Endothelial cell of umbilical vein (primary cell): Measurements from ENCODE around the gene EXD2. TPM values are rescaled to one million over a fixed set of nuclear protein-coding genes. Genes with fewer than 3 reads are reported as not detected.

Experiments
- BruUV-seq: library from RNA; stranded (reverse); fragments of 400-500 nt; replicated peaks from 2 replicates; lab custom pipeline; 2021; lab: Mats Ljungman, UMichigan
- CTCF ChIA-PET: fragments of 300-600, 350-600 bp; sonication (Branson Sonifier 250); formaldehyde crosslinking; loops from one replicate; lab custom pipeline; 2021; ENCODE audit warnings: antibody characterized with exemption, inconsistent platforms; lab: Charles Lee
- POLR2A ChIA-PET: fragments of 300-600, 350-600 bp; sonication (Branson Sonifier 250); formaldehyde crosslinking; loops from one replicate; lab custom pipeline; 2021; ENCODE audit warnings: antibody characterized with exemption, inconsistent platforms; lab: Charles Lee
- DNase-seq: peaks from one replicate; pipeline ENCODE4 v3.0.0-alpha.2; 2011; ENCODE audit warnings: low read depth, low spot score
- FAIRE-seq: peaks from 2 replicates; lab custom pipeline; 2011; peaks lifted over from hg19 to GRCh38; lab: Jason Lieb, UNC
- H2AFZ ChIP-seq: 2 replicates; pipeline ENCODE4 v1.6.0; 2012; ENCODE audit warnings: low read depth, low read length, control low read depth, inconsistent platforms
- H3K27ac ChIP-seq: 2 replicates; pipeline ENCODE4 v1.5.1; 2011; ENCODE audit warnings: low read depth, mild to moderate bottlenecking, control low read depth, low read length, moderate library complexity; ENCODE audit not compliant: insufficient read depth
- H3K27me3 ChIP-seq, 2 experiments: 2 replicates each; pipeline versions ENCODE4 v1.6.0 to v1.6.1; 2011; ENCODE audit warnings: low read length in 2 of 2, mixed read lengths in 1 of 2; ENCODE audit not compliant: control insufficient read depth in 2 of 2, insufficient read depth in 2 of 2
- H3K36me3 ChIP-seq, 2 experiments: 2 replicates in 1 of 2; 3 replicates in 1 of 2; pipeline ENCODE4 v1.5.1; 2011; ENCODE audit warnings: low read length in 2 of 2, mild to moderate bottlenecking in 1 of 2, moderate library complexity in 1 of 2; ENCODE audit not compliant: control insufficient read depth in 2 of 2, insufficient read depth in 2 of 2; ENCODE audit errors: extremely low read depth in 1 of 2
- H3K4me1 ChIP-seq: 3 replicates; pipeline ENCODE4 v1.5.1; 2011; ENCODE audit warnings: mild to moderate bottlenecking, low read length; ENCODE audit not compliant: control insufficient read depth, insufficient read depth; ENCODE audit errors: extremely low read depth
- H3K4me2 ChIP-seq: 2 replicates; pipeline ENCODE4 v1.6.1; 2011; ENCODE audit warnings: low read length, control low read depth, mixed read lengths; ENCODE audit not compliant: insufficient read depth
- H3K4me3 ChIP-seq, 3 experiments: fragments of 200-600 bp in 1 of 3; sonication (generic), shearing (Covaris generic) in 1 of 3; replicated peaks in 1 of 3; 2 replicates each; pipeline ENCODE4 v1.5.1; 2011 to 2016; ENCODE audit warnings: control low read depth in 3 of 3, low read length in 3 of 3, mild to moderate bottlenecking in 2 of 3, inconsistent platforms in 1 of 3, low read depth in 1 of 3, moderate library complexity in 1 of 3; ENCODE audit not compliant: insufficient read depth in 1 of 3
- H3K79me2 ChIP-seq: 2 replicates; pipeline ENCODE4 v1.6.0; 2012; ENCODE audit warnings: low read length, inconsistent platforms; ENCODE audit not compliant: control insufficient read depth, insufficient read depth
- H3K9ac ChIP-seq: replicated peaks from 2 replicates; pipeline ENCODE3; 2011; ENCODE audit warnings: low read length, control low read depth; ENCODE audit not compliant: insufficient read depth; ENCODE audit errors: extremely low read depth
- H3K9me1 ChIP-seq: replicated peaks from 3 replicates; pipeline ENCODE4 v1.6.0; 2011; ENCODE audit warnings: mild to moderate bottlenecking, low read length; ENCODE audit not compliant: control insufficient read depth, insufficient read depth; ENCODE audit errors: extremely low read depth
- H3K9me3 ChIP-seq: replicated peaks from 2 replicates; pipeline ENCODE4 v1.5.1; 2012; ENCODE audit warnings: low read length, inconsistent platforms; ENCODE audit not compliant: control insufficient read depth, insufficient read depth
- H4K20me1 ChIP-seq: replicated peaks from 2 replicates; pipeline ENCODE3; 2011; ENCODE audit warnings: mild to moderate bottlenecking, low read length; ENCODE audit not compliant: control insufficient read depth, insufficient read depth; ENCODE audit errors: extremely low read depth
- EZH2 ChIP-seq: IDR thresholded peaks from 2 replicates; pipeline ENCODE4 v1.6.1; 2012; ENCODE audit warnings: borderline replicate concordance, low read depth, mild to moderate bottlenecking, moderate library complexity, low read length, inconsistent platforms; ENCODE audit not compliant: severe bottlenecking
- FOS ChIP-seq: IDR thresholded peaks from 2 replicates; pipeline ENCODE4 v1.6.1; 2011; ENCODE audit warnings: mild to moderate bottlenecking, low read length, moderate library complexity, borderline replicate concordance; ENCODE audit not compliant: insufficient read depth
- GATA2 ChIP-seq: IDR thresholded peaks from 2 replicates; pipeline ENCODE4 v1.7.0; 2011; ENCODE audit warnings: low read depth, mild to moderate bottlenecking, moderate library complexity, mixed read lengths, low read length; ENCODE audit not compliant: insufficient read length, insufficient read depth
- JUN ChIP-seq: IDR thresholded peaks from 2 replicates; pipeline ENCODE4 v1.6.1; 2011; ENCODE audit warnings: borderline replicate concordance, low read depth; ENCODE audit not compliant: insufficient read length, insufficient read depth
- MYC ChIP-seq: IDR thresholded peaks from one replicate; pipeline ENCODE4 v1.6.1; 2011; ENCODE audit warnings: mild to moderate bottlenecking, low read depth, low read length
- POLR2A ChIP-seq: IDR thresholded peaks from 2 replicates; pipeline ENCODE4 v1.6.1; 2012; ENCODE audit warnings: low read depth, mild to moderate bottlenecking, control low read depth, low read length
- POLR2AphosphoS5 ChIP-seq: IDR thresholded peaks from 2 replicates; pipeline ENCODE4 v1.6.1; 2012; ENCODE audit warnings: low read depth, mild to moderate bottlenecking, control low read depth, low read length, moderate library complexity; ENCODE audit not compliant: insufficient read depth
- dilution Hi-C: fragments of 300-500 bp; cut with MboI; formaldehyde crosslinking; loops from one replicate; pipeline ENCODE4 v1.15.0; 2019; ENCODE audit warnings: low sequenced_read_pairs; ENCODE audit not compliant: extremely low pct_ligation_motif_present
- intact Hi-C: fragments of 100-400 bp; cut with micrococcal nuclease; formaldehyde crosslinking; loops from one replicate; pipeline ENCODE4 v1.10.0; 2022
- polyA plus RNA-seq, 4 experiments: library from polyadenylated mRNA; depleted of rRNA in 3 of 4; stranded (reverse) in 3 of 4; unstranded in 1 of 4; fragments of >200 nt; gene quantifications; 2 replicates each; pipeline versions ENCODE4 v1.2.1 to v1.2.3, GENCODE V29; 2011 to 2012; ENCODE audit warnings: missing spikeins in 1 of 4
- total RNA-seq: library from RNA; stranded (reverse); gene quantifications from 2 replicates; pipeline ENCODE4 v1.2.3, GENCODE V29; 2021
- TF ChIP-seq, protein P1 (sequence below): IDR thresholded peaks from 2 replicates; pipeline ENCODE4 v1.6.1; 2011; ENCODE audit not compliant: insufficient read depth, insufficient read length
- TF ChIP-seq, protein P2 (sequence below), 2 donors: IDR thresholded peaks; 1 replicate in 1 of 2; 2 replicates in 1 of 2; pipeline ENCODE4 v1.5.1; 2011; ENCODE audit warnings: low read length in 2 of 2, mild to moderate bottlenecking in 2 of 2, moderate library complexity in 2 of 2, control low read depth in 1 of 2, inconsistent platforms in 1 of 2, low read depth in 1 of 2; ENCODE audit not compliant: insufficient read depth in 1 of 2; ENCODE audit errors: extremely low read depth in 1 of 2

EXD2 gene
- total and polyA plus RNA-seq, 2 donors (not counting 3 experiments of a cell fraction or from before 2014, with no cell fraction given) = 11.6 to 22.6 TPM

- no peaks in the 10 kb centered on the region for H4K20me1 ChIP-seq
- H3K27ac ChIP-seq = no peak overlapping the region
- no peak overlapping the region for H3K9ac ChIP-seq
- TF ChIP-seq POLR2A (no peak), FOS (no peak), GATA2 (no peak), MYC (no peak), JUN (no peak), POLR2AphosphoS5 (no peak), EZH2 (no peak)
- TF ChIP-seq, protein P1, sequence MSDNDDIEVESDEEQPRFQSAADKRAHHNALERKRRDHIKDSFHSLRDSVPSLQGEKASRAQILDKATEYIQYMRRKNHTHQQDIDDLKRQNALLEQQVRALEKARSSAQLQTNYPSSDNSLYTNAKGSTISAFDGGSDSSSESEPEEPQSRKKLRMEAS = no peak
- TF ChIP-seq, protein P2, sequence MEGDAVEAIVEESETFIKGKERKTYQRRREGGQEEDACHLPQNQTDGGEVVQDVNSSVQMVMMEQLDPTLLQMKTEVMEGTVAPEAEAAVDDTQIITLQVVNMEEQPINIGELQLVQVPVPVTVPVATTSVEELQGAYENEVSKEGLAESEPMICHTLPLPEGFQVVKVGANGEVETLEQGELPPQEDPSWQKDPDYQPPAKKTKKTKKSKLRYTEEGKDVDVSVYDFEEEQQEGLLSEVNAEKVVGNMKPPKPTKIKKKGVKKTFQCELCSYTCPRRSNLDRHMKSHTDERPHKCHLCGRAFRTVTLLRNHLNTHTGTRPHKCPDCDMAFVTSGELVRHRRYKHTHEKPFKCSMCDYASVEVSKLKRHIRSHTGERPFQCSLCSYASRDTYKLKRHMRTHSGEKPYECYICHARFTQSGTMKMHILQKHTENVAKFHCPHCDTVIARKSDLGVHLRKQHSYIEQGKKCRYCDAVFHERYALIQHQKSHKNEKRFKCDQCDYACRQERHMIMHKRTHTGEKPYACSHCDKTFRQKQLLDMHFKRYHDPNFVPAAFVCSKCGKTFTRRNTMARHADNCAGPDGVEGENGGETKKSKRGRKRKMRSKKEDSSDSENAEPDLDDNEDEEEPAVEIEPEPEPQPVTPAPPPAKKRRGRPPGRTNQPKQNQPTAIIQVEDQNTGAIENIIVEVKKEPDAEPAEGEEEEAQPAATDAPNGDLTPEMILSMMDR (IDR thresholded peaks at IDR 0.05; ENCODE audit: extremely low read depth in 1 of 2, insufficient read depth in 1 of 2, low read depth in 1 of 2, low read length in 2 of 2) = no peak
- H3K4me2 ChIP-seq = no peak overlapping the region
- POLR2A ChIA-PET = no interaction called here
- H3K4me1 ChIP-seq = no peaks in the 10 kb centered on the region
- CTCF ChIA-PET = no interaction called here
- no TSS peak for BruUV-seq
- dilution Hi-C loops (no loop called here), intact Hi-C loops (loop anchor here (5.0 kb wide), 1 partner anchor 43 kb away; no protein-coding TSS in a partner anchor)
- H3K27me3 ChIP-seq = no peaks in the 10 kb centered on the region
- no peak overlapping the region for H3K4me3 ChIP-seq
- H3K9me1 ChIP-seq = no peaks in the 10 kb centered on the region
- no peaks in the 10 kb centered on the region for H3K36me3 ChIP-seq
- no peak for FAIRE-seq
- no peaks in the 10 kb centered on the region for H3K79me2 ChIP-seq
- no peak overlapping the region for H2AFZ ChIP-seq
- DNase-seq = no peak
- H3K9me3 ChIP-seq = no peaks in the 10 kb centered on the region
These were observed 94.5 kb downstream of the EXD2 start for GRCh38 chr14:69285661-69286255.
